B cell (primary cell): ENCODE data around the gene GET4. TPM values are rescaled to one million over a fixed set of nuclear protein-coding genes. Genes with fewer than 3 reads are reported as not detected.

Source experiments
- ATAC-seq: fragments of 200-7000 bp; cut with Tn5 transposase; one replicate; pipeline ENCODE4 v1.10.0; 2021; ENCODE audit warnings: low read depth, mild to moderate bottlenecking, moderate number of reproducible peaks, moderate library complexity
- CTCF ChIA-PET: fragments of 350-600 bp; sonication (Branson Sonifier 250); formaldehyde crosslinking; loops from one replicate; lab custom pipeline; 2021; ENCODE audit warnings: antibody characterized with exemption, inconsistent platforms; lab: Charles Lee
- POLR2A ChIA-PET: fragments of 350-600 bp; sonication (Branson Sonifier 250); formaldehyde crosslinking; loops from one replicate; lab custom pipeline; 2021; ENCODE audit warnings: antibody characterized with exemption; lab: Charles Lee
- DNase-seq: peaks from one replicate; pipeline ENCODE4 v3.0.0; 2013
- H2AFZ ChIP-seq: 2 replicates; pipeline ENCODE4 v1.6.1; 2012; ENCODE audit warnings: mild to moderate bottlenecking, low read depth, low read length; ENCODE audit not compliant: insufficient read depth, poor library complexity, severe bottlenecking
- H3K27ac ChIP-seq, 2 donors: 1 replicate in 1 of 2; 2 replicates in 1 of 2; pipeline ENCODE4 v1.5.1; 2012 to 2013; ENCODE audit warnings: low read length in 2 of 2, mild to moderate bottlenecking in 2 of 2, moderate library complexity in 1 of 2
- H3K27me3 ChIP-seq, 4 experiments: fragments of 200-600 bp in 1 of 4; sonication (generic) in 1 of 4; replicated peaks in 1 of 4; 1 replicate in 2 of 4; 2 replicates in 2 of 4; pipeline versions ENCODE4 v1.6.1 to v1.7.0; 2013 to 2016; ENCODE audit warnings: low read length in 3 of 4, mild to moderate bottlenecking in 2 of 4, mixed read lengths in 1 of 4, moderate library complexity in 1 of 4; ENCODE audit not compliant: insufficient read depth in 4 of 4, control insufficient read depth in 3 of 4; ENCODE audit errors: control extremely low read depth in 1 of 4
- H3K36me3 ChIP-seq, 2 experiments: replicated peaks in 1 of 2; 1 replicate in 1 of 2; 2 replicates in 1 of 2; pipeline versions ENCODE4 v1.6.1 to v1.7.1; 2013; ENCODE audit warnings: low read length in 1 of 2; ENCODE audit not compliant: insufficient read depth in 2 of 2, control insufficient read depth in 1 of 2; ENCODE audit errors: control extremely low read depth in 1 of 2, extremely low read depth in 1 of 2
- H3K4me1 ChIP-seq, 2 donors: fragments of 200-600 bp in 1 of 2; sonication (generic) in 1 of 2; 1 replicate in 1 of 2; 2 replicates in 1 of 2; pipeline versions ENCODE4 v1.5.1 to v1.6.1; 2013 to 2017; ENCODE audit warnings: low read length in 2 of 2; ENCODE audit not compliant: control insufficient read depth in 2 of 2, insufficient read depth in 2 of 2
- H3K4me2 ChIP-seq: replicated peaks from 2 replicates; pipeline ENCODE3; 2012; ENCODE audit warnings: mild to moderate bottlenecking, low read depth, low read length; ENCODE audit not compliant: poor library complexity, severe bottlenecking
- H3K4me3 ChIP-seq, 5 experiments: fragments of 200-600 bp in 1 of 5; sonication (generic) in 1 of 5; 1 replicate in 3 of 5; 2 replicates in 2 of 5; pipeline versions ENCODE4 v1.5.1 to v1.7.0; 2011 to 2016; ENCODE audit warnings: low read length in 4 of 5, mild to moderate bottlenecking in 4 of 5, low read depth in 2 of 5, control low read depth in 1 of 5, moderate library complexity in 1 of 5; ENCODE audit not compliant: insufficient read depth in 1 of 5; ENCODE audit errors: control extremely low read depth in 1 of 5, extremely low read depth in 1 of 5
- H3K79me2 ChIP-seq: fragments of 200-600 bp; sonication (generic); one replicate; pipeline ENCODE4 v1.6.0; 2016; ENCODE audit warnings: low read length; ENCODE audit not compliant: control insufficient read depth, insufficient read depth
- H3K9ac ChIP-seq: fragments of 200-600 bp; sonication (generic); 2 replicates; pipeline ENCODE4 v1.6.1; 2017; ENCODE audit warnings: mild to moderate bottlenecking, low read length, moderate library complexity
- H3K9me3 ChIP-seq, 3 donors: one replicate each; pipeline versions ENCODE4 v1.6.1 to v1.7.1; 2013; ENCODE audit warnings: low read length in 2 of 3; ENCODE audit not compliant: control insufficient read depth in 2 of 3, insufficient read depth in 1 of 3; ENCODE audit errors: control extremely low read depth in 1 of 3
- H4K20me1 ChIP-seq: 2 replicates; pipeline ENCODE4 v1.6.0; 2012; ENCODE audit warnings: mild to moderate bottlenecking, low read length; ENCODE audit not compliant: insufficient read depth, control insufficient read depth, poor library complexity, severe bottlenecking
- H3K27ac Mint-ChIP-seq: one replicate; pipeline ENCODE4 v1.8.0; 2021; ENCODE audit warnings: mixed read lengths
- H3K27me3 Mint-ChIP-seq: one replicate; pipeline ENCODE4 v1.8.0; 2021; ENCODE audit warnings: mixed read lengths
- H3K4me1 Mint-ChIP-seq: one replicate; pipeline ENCODE4 v1.8.0; 2021; ENCODE audit warnings: mixed read lengths
- H3K4me3 Mint-ChIP-seq: one replicate; pipeline ENCODE4 v1.8.0; 2021; ENCODE audit warnings: mixed read lengths
- H3K9me3 Mint-ChIP-seq: one replicate; pipeline ENCODE4 v1.8.0; 2022; ENCODE audit warnings: mixed read lengths; ENCODE audit not compliant: insufficient read depth
- EZH2 ChIP-seq: IDR thresholded peaks from 2 replicates; pipeline ENCODE4 v1.6.1; 2012; ENCODE audit warnings: borderline replicate concordance, low read depth, mild to moderate bottlenecking, moderate library complexity, low read length; ENCODE audit not compliant: insufficient read depth, poor library complexity, severe bottlenecking
- WGBS: methylation state at CpG from one replicate; pipeline ENCODE4 v1.1.5; 2013; ENCODE audit warnings: missing lambda C conversion rate; ENCODE audit not compliant: insufficient coverage; 5-methylcytosine and 5-hydroxymethylcytosine counted together
- intact Hi-C: fragments of 100-400 bp; cut with micrococcal nuclease; formaldehyde crosslinking; loops from one replicate; pipeline ENCODE4 v1.10.0; 2022
- polyA plus RNA-seq: library from polyadenylated mRNA; depleted of rRNA; stranded (reverse); fragments of >200 nt; gene quantifications from 2 replicates; pipeline ENCODE4 v1.2.3, GENCODE V29; 2012
- total RNA-seq, 2 donors: library from RNA; stranded (reverse); fragments of 120-200 nt in 1 of 2; gene quantifications; 1 replicate in 1 of 2; 2 replicates in 1 of 2; pipeline versions ENCODE4 v1.2.3 to v1.2.4, GENCODE V29; 2013 to 2022
- TF ChIP-seq, protein P1 (sequence below): fragments of 200-600 bp; IDR thresholded peaks from one replicate; pipeline ENCODE4 v1.8.0; 2022; ENCODE audit warnings: antibody characterized with exemption, mild to moderate bottlenecking

The GET4 gene
- total and polyA plus RNA-seq, 2 donors (not counting 1 experiment from before 2014, with no cell fraction given), result 53.5 to 65.5 TPM

DNA sequence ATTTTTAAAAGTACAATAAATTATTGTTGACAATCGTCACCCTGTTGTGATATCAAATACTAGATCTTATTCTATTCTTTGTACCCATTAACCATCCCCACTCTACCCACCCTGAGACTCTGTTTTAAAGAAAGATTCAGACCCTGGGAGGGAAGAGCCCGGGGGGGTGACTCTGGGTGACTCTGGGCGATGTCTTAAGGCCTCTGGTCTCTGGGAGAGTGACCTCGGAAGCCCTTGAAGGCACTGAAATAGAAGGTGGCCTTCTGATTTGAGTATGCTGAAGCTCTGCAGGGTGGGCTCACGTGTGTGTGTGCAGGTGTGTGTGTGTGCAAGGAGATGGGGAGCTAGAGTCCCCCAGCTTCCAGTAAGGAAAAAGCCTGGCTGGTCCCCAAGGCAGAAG is 68.4 kb downstream of the GET4 start:
- Histone ChIP-seq H3K27ac (no peak overlapping the region), H3K79me2 (no peaks in the 10 kb centered on the region), H3K4me1 (peaks cover 0 to 6% of the 10 kb centered on the region in 2 donors), H3K9me3 (peaks cover 0 to 4% (median 2%) of the 10 kb centered on the region in 3 donors), H3K27me3 (no peaks in the 10 kb centered on the region), H2AFZ (no peak overlapping the region), H3K9ac (no peak overlapping the region), H3K4me2 (no peak overlapping the region), H3K36me3 (no peaks in the 10 kb centered on the region), H4K20me1 (no peaks in the 10 kb centered on the region), H3K4me3 (no peak overlapping the region)
- Mint-ChIP-seq H3K4me1 (peaks cover 11% of the 10 kb centered on the region), H3K4me3 (no peak overlapping the region), H3K27ac (no peak overlapping the region), H3K27me3 (peaks cover 10% of the 10 kb centered on the region), H3K9me3 (peaks cover 10% of the 10 kb centered on the region)
- ChIA-PET CTCF (interaction anchor here (0.8 to 1.1 kb wide), 2 partner anchors 10 to 158 kb away, joined by 3 to 6 read pairs; partner anchors contain the start of gene ADAP1), POLR2A (no interaction called here)
- ATAC-seq (no peak), DNase-seq (no peak)
- WGBS, result 79% methylated on average over 4 of the region's 5 CpGs
- TF ChIP-seq, protein P1, sequence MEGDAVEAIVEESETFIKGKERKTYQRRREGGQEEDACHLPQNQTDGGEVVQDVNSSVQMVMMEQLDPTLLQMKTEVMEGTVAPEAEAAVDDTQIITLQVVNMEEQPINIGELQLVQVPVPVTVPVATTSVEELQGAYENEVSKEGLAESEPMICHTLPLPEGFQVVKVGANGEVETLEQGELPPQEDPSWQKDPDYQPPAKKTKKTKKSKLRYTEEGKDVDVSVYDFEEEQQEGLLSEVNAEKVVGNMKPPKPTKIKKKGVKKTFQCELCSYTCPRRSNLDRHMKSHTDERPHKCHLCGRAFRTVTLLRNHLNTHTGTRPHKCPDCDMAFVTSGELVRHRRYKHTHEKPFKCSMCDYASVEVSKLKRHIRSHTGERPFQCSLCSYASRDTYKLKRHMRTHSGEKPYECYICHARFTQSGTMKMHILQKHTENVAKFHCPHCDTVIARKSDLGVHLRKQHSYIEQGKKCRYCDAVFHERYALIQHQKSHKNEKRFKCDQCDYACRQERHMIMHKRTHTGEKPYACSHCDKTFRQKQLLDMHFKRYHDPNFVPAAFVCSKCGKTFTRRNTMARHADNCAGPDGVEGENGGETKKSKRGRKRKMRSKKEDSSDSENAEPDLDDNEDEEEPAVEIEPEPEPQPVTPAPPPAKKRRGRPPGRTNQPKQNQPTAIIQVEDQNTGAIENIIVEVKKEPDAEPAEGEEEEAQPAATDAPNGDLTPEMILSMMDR, result no peak
- no peak for TF ChIP-seq EZH2
- intact Hi-C loops, result no loop called here

DNA sequence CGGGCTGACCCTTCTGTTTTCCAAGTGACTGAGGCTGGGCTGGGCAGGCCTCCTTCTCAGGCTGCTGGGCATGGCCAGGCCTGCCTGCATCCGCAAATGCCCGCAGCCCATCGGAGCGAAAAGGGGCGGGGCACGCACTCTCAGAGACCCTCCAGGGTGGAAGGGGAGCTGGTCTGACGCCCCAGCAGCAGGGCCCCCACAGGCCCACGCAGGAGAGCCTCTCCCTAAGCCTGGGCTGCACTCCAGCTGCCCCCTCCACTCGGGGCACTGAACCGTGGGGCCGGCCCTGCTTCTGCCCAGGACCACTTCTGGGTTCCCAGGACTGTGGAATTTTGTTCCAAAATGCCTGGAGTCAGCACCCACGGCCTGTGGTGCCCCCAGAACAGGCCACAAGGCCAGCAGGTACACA is 68.8 kb downstream of the GET4 start:
- H3K9me3 ChIP-seq, result peaks cover 0 to 2% (median 1%) of the 10 kb centered on the region in 3 donors
- TF ChIP-seq, protein P1, result no peak
- no peak for TF ChIP-seq EZH2
- Mint-ChIP-seq H3K4me3 (no peak overlapping the region), H3K27me3 (peaks cover 10% of the 10 kb centered on the region), H3K27ac (no peak overlapping the region), H3K4me1 (peaks cover 15% of the 10 kb centered on the region), H3K9me3 (peaks cover 6% of the 10 kb centered on the region)
- no peak overlapping the region for H3K27ac ChIP-seq
- ChIA-PET CTCF (interaction anchor here (1.1 kb wide), 1 partner anchor 9 kb away, joined by 3 read pairs; the partner anchor contains the start of gene ADAP1), POLR2A (no interaction called here)
- no peak overlapping the region for H2AFZ ChIP-seq
- intact Hi-C loops, result no loop called here
- no peak overlapping the region for H3K4me3 ChIP-seq
- WGBS, result 91% methylated on average over 13 of the region's 13 CpGs
- H3K4me2 ChIP-seq, result no peak overlapping the region
- no peaks in the 10 kb centered on the region for H3K27me3 ChIP-seq
- ATAC-seq (no peak), DNase-seq (no peak)
- no peaks in the 10 kb centered on the region for H4K20me1 ChIP-seq
- H3K9ac ChIP-seq, result no peak overlapping the region
- no peaks in the 10 kb centered on the region for H3K36me3 ChIP-seq
- H3K79me2 ChIP-seq, result no peaks in the 10 kb centered on the region
- peaks cover 0 to 11% of the 10 kb centered on the region in 2 donors for H3K4me1 ChIP-seq
